ENCODE data around the gene CA10.

CA10 gene

DNA sequence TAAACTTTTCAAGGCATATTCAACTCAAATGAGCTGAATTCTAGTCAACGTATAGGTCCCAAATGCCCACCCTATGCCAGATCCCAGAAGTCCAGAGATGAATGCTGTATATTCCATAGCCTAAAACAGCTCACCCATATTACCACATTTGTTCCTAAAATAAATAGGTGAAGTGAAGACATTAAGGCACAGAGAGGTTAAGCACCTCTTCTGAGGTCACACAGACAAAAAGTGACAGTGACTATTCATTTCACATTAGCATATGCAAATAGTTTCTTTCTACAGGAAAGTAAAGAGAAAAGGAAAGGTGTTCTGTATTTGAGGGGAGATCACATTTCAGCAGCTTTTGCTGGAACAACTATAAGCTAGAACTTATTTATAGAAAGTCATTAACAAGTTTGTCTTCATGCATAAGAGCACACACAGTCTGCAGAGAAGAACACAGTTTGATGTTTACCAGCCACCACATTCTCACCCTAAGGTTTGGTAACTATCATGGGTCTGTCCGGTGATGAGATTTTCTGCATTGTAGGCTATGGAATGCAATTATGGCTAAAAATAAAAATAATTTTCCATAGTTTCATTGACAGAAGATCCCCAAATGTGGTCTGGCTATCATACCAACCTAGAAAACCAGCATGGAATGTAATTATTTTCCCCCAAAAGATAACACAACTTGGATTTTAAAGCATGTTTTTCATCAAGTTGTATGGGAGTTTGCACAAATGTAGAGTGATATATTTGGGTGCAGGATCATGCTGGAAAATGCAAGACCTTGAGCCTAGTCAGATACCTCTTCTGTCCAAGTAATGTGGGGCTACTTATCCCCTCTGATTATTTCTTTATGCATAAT lies 496.1 kb downstream of the CA10 start:
- H3K9me2 ChIP-seq (replicated peaks; ENCODE audit: insufficient read depth, low read length) = no peaks in the 10 kb centered on the region
- H3K9me3 ChIP-seq (ENCODE audit: insufficient read depth, low read length) = no peaks in the 10 kb centered on the region
- no peak overlapping the region for H3K4me3 ChIP-seq (ENCODE audit: insufficient read depth, low read length, poor library complexity, severe bottlenecking)
- H3K27ac ChIP-seq (ENCODE audit: low read depth, low read length) = no peak overlapping the region
- no peak overlapping the region for H3K9ac ChIP-seq (ENCODE audit: low read length)
- no peaks in the 10 kb centered on the region for H3K36me3 ChIP-seq (ENCODE audit: low read length)
- H4K20me1 ChIP-seq (ENCODE audit: low read depth, low read length) = no peaks in the 10 kb centered on the region
- no peak overlapping the region for H3K4me2 ChIP-seq (ENCODE audit: low read depth, low read length, poor library complexity, severe bottlenecking)
- no peak overlapping the region for H2AFZ ChIP-seq (ENCODE audit: low read depth, low read length, severe bottlenecking)
- H3K79me2 ChIP-seq (ENCODE audit: insufficient read depth, low read length) = no peaks in the 10 kb centered on the region
- H3K27me3 ChIP-seq (ENCODE audit: low read length) = no peaks in the 10 kb centered on the region
- no peaks in the 10 kb centered on the region for H3F3A ChIP-seq (ENCODE audit: insufficient read depth)
- TF ChIP-seq, protein P1, sequence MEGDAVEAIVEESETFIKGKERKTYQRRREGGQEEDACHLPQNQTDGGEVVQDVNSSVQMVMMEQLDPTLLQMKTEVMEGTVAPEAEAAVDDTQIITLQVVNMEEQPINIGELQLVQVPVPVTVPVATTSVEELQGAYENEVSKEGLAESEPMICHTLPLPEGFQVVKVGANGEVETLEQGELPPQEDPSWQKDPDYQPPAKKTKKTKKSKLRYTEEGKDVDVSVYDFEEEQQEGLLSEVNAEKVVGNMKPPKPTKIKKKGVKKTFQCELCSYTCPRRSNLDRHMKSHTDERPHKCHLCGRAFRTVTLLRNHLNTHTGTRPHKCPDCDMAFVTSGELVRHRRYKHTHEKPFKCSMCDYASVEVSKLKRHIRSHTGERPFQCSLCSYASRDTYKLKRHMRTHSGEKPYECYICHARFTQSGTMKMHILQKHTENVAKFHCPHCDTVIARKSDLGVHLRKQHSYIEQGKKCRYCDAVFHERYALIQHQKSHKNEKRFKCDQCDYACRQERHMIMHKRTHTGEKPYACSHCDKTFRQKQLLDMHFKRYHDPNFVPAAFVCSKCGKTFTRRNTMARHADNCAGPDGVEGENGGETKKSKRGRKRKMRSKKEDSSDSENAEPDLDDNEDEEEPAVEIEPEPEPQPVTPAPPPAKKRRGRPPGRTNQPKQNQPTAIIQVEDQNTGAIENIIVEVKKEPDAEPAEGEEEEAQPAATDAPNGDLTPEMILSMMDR (IDR thresholded peaks at IDR 0.05; ENCODE audit: insufficient read depth, low read length, poor library complexity, severe bottlenecking) = no peak
- no peak for TF ChIP-seq EZH2phosphoT487 (conservative IDR thresholded peaks at IDR 0.05; ENCODE audit: low read length)

DNA sequence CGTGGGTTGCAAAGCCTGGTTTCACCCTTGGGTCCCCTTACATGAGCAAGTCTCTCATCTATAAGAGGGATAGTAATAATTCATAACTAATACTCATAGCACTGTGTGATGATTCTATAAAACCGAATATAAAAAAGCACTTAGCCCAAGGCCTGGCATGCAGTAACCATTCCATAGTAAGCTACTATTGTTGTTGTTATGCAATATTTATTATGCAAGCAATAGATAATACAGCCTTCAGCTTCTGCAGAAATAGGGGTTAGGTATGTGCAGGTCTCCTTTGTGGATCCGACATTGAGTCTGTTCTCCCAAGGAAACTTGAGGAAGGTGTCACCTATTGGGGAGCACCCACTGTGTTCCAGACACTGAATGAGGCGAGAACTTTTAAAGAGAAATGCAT lies 497.1 kb downstream of the CA10 start:
- Histone ChIP-seq H3K36me3 (ENCODE audit: low read length) (no peaks in the 10 kb centered on the region), H3K79me2 (ENCODE audit: insufficient read depth, low read length) (no peaks in the 10 kb centered on the region), H3K4me3 (ENCODE audit: insufficient read depth, low read length, poor library complexity, severe bottlenecking) (no peak overlapping the region), H3F3A (ENCODE audit: insufficient read depth) (no peaks in the 10 kb centered on the region), H3K9ac (ENCODE audit: low read length) (no peak overlapping the region), H3K9me3 (ENCODE audit: insufficient read depth, low read length) (no peaks in the 10 kb centered on the region), H3K27me3 (ENCODE audit: low read length) (no peaks in the 10 kb centered on the region), H3K9me2 (replicated peaks; ENCODE audit: insufficient read depth, low read length) (no peaks in the 10 kb centered on the region), H3K27ac (ENCODE audit: low read depth, low read length) (no peak overlapping the region), H2AFZ (ENCODE audit: low read depth, low read length, severe bottlenecking) (no peak overlapping the region), H3K4me2 (ENCODE audit: low read depth, low read length, poor library complexity, severe bottlenecking) (no peak overlapping the region), H4K20me1 (ENCODE audit: low read depth, low read length) (no peaks in the 10 kb centered on the region)
- TF ChIP-seq, protein P1 (IDR thresholded peaks at IDR 0.05; ENCODE audit: insufficient read depth, low read length, poor library complexity, severe bottlenecking) = no peak
- no peak for TF ChIP-seq EZH2phosphoT487 (conservative IDR thresholded peaks at IDR 0.05; ENCODE audit: low read length)

DNA sequence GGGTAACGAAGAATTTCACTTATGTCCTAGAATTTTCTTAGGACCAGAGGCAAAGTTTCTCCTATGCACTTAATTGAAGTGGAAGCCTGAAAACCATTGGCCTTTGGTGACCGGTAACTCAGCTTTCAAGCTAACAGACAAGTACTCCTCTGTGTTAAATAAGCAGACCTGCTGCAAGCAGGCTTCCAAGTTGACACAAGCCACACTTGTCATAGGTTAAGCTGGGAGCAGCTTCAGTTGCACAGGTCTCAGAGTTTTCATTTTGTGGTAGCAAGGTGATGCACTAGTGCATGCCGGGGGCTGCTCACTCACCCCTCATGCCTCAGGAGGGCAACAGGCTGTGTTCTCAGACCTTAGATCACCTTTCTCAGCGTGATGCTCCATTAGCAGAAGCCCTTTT lies 498.2 kb downstream of the CA10 start:
- TF ChIP-seq, protein P1 (IDR thresholded peaks at IDR 0.05; ENCODE audit: insufficient read depth, low read length, poor library complexity, severe bottlenecking) = no peak
- no peak for TF ChIP-seq EZH2phosphoT487 (conservative IDR thresholded peaks at IDR 0.05; ENCODE audit: low read length)
- Histone ChIP-seq H3K9me3 (ENCODE audit: insufficient read depth, low read length) (no peaks in the 10 kb centered on the region), H4K20me1 (ENCODE audit: low read depth, low read length) (no peaks in the 10 kb centered on the region), H3K9ac (ENCODE audit: low read length) (no peak overlapping the region), H3F3A (ENCODE audit: insufficient read depth) (no peaks in the 10 kb centered on the region), H3K36me3 (ENCODE audit: low read length) (no peaks in the 10 kb centered on the region), H3K27ac (ENCODE audit: low read depth, low read length) (no peak overlapping the region), H3K4me3 (ENCODE audit: insufficient read depth, low read length, poor library complexity, severe bottlenecking) (no peak overlapping the region), H2AFZ (ENCODE audit: low read depth, low read length, severe bottlenecking) (no peak overlapping the region), H3K79me2 (ENCODE audit: insufficient read depth, low read length) (no peaks in the 10 kb centered on the region), H3K9me2 (replicated peaks; ENCODE audit: insufficient read depth, low read length) (no peaks in the 10 kb centered on the region), H3K4me2 (ENCODE audit: low read depth, low read length, poor library complexity, severe bottlenecking) (no peak overlapping the region), H3K27me3 (ENCODE audit: low read length) (no peaks in the 10 kb centered on the region)

Data from SU-DHL-6 (cell line).